Measurements from ENCODE around the gene ATAD3B.

DNA sequence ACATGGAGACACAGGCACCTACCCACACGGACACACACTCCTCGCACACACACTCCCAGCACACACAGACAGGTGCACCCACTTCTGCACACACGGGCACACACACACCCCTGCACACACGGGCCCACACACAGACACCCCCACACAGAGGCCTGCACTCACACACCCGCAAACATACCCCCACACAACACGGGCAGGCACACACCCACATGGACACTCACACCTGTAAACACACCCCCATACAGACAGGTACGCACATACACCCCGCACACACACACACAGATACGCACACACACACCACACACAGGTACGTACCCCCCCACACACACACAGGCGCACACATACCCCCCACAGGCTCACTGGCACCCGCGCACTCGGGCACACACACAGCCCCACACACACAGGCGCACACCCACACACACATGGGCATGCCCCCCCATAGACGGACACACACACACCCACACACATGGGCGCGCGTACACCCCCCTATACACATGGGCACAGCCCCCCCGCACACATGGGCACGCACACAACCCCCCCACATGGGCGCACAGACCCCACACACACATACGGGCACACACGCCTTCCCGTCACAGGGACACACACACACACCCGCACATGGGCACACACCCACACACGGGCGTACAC lies 46.5 kb downstream of the ATAD3B start:
- TF ChIP-seq, protein P1, sequence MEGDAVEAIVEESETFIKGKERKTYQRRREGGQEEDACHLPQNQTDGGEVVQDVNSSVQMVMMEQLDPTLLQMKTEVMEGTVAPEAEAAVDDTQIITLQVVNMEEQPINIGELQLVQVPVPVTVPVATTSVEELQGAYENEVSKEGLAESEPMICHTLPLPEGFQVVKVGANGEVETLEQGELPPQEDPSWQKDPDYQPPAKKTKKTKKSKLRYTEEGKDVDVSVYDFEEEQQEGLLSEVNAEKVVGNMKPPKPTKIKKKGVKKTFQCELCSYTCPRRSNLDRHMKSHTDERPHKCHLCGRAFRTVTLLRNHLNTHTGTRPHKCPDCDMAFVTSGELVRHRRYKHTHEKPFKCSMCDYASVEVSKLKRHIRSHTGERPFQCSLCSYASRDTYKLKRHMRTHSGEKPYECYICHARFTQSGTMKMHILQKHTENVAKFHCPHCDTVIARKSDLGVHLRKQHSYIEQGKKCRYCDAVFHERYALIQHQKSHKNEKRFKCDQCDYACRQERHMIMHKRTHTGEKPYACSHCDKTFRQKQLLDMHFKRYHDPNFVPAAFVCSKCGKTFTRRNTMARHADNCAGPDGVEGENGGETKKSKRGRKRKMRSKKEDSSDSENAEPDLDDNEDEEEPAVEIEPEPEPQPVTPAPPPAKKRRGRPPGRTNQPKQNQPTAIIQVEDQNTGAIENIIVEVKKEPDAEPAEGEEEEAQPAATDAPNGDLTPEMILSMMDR (conservative IDR thresholded peaks at IDR 0.05; ENCODE audit: low read depth, low read length): no peak
- TF ChIP-seq EZH2 (IDR thresholded peaks at IDR 0.05; ENCODE audit: borderline replicate concordance, low read depth, low read length, poor library complexity, severe bottlenecking): no peak

All from A673 (cell line).